Right lobe of liver (tissue), 4 donors: ENCODE data around the gene OR52A5.

ENCODE experiments used
- POLR2A ChIP-seq: fragments of 450-650 bp; IDR thresholded peaks from one replicate; pipeline ENCODE4 v1.6.1; 2017; ENCODE audit warnings: antibody characterized with exemption, mild to moderate bottlenecking
- TF ChIP-seq, protein P1 (sequence below), 4 donors: fragments of 200-600 bp in 3 of 4; fragments of 450-650 bp in 1 of 4; IDR thresholded peaks; one replicate each; pipeline versions ENCODE4 v1.5.1 to v1.8.0; 2016 to 2022; ENCODE audit warnings: antibody characterized with exemption in 4 of 4, mild to moderate bottlenecking in 2 of 4
- donor health status: DM: no; HTN: no; CAD: no.
- donor health status: DM: no; HTN: no; CAD: no.
- donor health status: DM: no; HTN: yes; CAD: no.

DNA sequence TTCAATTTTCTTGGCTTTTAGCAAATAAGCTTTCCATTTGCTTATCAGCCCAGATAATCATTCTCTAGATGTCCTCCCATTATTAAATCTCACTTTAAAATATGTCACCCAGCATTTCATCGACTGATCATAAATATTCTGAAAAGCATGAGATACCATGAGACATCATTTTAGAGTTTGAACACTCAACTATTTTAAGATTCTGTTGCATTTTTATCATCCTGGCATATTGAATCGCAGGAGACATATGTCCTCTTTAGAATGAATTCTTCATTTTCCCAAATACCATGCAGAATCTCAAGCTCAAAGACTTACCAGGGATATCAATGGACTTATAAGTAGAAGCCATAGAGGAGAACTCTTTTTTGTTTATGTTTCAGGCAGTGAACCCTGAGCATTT, at the start of gene OR52A5:
- TF ChIP-seq POLR2A: no peak
- TF ChIP-seq, protein P1, sequence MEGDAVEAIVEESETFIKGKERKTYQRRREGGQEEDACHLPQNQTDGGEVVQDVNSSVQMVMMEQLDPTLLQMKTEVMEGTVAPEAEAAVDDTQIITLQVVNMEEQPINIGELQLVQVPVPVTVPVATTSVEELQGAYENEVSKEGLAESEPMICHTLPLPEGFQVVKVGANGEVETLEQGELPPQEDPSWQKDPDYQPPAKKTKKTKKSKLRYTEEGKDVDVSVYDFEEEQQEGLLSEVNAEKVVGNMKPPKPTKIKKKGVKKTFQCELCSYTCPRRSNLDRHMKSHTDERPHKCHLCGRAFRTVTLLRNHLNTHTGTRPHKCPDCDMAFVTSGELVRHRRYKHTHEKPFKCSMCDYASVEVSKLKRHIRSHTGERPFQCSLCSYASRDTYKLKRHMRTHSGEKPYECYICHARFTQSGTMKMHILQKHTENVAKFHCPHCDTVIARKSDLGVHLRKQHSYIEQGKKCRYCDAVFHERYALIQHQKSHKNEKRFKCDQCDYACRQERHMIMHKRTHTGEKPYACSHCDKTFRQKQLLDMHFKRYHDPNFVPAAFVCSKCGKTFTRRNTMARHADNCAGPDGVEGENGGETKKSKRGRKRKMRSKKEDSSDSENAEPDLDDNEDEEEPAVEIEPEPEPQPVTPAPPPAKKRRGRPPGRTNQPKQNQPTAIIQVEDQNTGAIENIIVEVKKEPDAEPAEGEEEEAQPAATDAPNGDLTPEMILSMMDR (IDR thresholded peaks at IDR 0.05): no peak
